Ishikawa (cell line): ENCODE data around the gene CDK5R1.
A peak's percentile ranks its signal among the peaks of the same experiment; 100 is the strongest.

ENCODE experiments used
- CEBPB ChIP-seq: IDR thresholded peaks from 2 replicates; pipeline ENCODE4 v1.6.1; 2012
- CREB1 ChIP-seq: IDR thresholded peaks from 2 replicates; pipeline ENCODE4 v1.6.1; 2012; ENCODE audit warnings: low read depth
- EGR1 ChIP-seq: IDR thresholded peaks from 2 replicates; pipeline ENCODE4 v1.6.1; 2012
- EP300 ChIP-seq: IDR thresholded peaks from 2 replicates; pipeline ENCODE4 v1.6.1; 2012; ENCODE audit warnings: borderline replicate concordance
- FOXM1 ChIP-seq: IDR thresholded peaks from 2 replicates; pipeline ENCODE4 v1.6.1; 2012; ENCODE audit warnings: low read depth, borderline replicate concordance
- NFIC ChIP-seq: IDR thresholded peaks from 2 replicates; pipeline ENCODE4 v1.6.1; 2012
- RAD21 ChIP-seq: IDR thresholded peaks from 2 replicates; pipeline ENCODE4 v1.6.1; 2012; ENCODE audit warnings: low read depth
- TAF1 ChIP-seq: IDR thresholded peaks from 2 replicates; pipeline ENCODE4 v1.6.1; 2012; ENCODE audit warnings: low read depth, mild to moderate bottlenecking
- TCF12 ChIP-seq: IDR thresholded peaks from 2 replicates; pipeline ENCODE4 v1.6.1; 2012; ENCODE audit warnings: low read depth
- TEAD4 ChIP-seq: IDR thresholded peaks from 2 replicates; pipeline ENCODE4 v1.6.1; 2012
- YY1 ChIP-seq: IDR thresholded peaks from 2 replicates; pipeline ENCODE4 v1.6.1; 2012; ENCODE audit warnings: low read depth
- ZBTB7A ChIP-seq: IDR thresholded peaks from 2 replicates; pipeline ENCODE4 v1.6.1; 2012; ENCODE audit warnings: low read depth
- TF ChIP-seq, protein P1 (sequence below): IDR thresholded peaks from 2 replicates; pipeline ENCODE4 v1.6.1; 2012
- TF ChIP-seq, protein P2 (sequence below): IDR thresholded peaks from 2 replicates; pipeline ENCODE4 v1.6.1; 2012; ENCODE audit warnings: low read depth, mild to moderate bottlenecking
- TF ChIP-seq, protein P3 (sequence below): IDR thresholded peaks from 2 replicates; pipeline ENCODE4 v1.6.1; 2012

The CDK5R1 gene

DNA sequence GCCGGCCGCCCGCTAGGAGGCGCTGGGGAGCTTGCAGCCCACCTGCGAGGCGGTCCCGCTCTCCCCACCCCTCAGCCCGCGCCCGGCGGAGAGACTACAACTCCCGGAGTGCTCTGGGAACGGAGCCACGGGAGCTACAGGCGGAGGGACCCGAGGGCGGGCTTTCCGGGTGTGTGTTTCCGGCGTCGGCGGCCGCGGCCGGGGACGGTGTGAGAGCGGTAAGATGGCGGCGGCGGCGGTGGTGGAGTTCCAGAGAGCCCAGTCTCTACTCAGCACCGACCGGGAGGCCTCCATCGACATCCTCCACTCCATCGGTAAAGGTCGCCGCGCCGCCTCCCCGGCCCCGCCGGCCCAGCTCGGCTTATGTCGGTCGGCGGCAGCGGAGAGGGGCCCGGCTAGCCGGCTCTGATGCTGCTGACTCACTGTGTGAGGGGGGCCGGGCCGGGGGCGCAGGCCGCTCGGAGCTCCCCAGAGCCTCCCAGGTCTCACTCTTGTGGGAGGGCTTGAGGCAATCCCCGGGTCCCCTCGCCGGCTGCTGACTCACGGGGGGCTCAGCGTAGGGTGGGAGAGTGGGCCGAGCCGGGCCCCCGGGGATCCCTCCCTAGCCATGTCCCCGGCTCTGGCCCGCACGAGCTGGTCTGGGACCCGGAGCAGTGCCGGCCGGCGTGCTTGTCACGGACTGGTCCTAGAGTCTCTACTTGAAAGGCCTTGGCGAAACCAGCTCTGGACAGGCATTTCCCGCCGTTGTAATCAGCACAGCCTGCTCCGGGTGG, 42.3 kb upstream of the CDK5R1 start, which contains the start of gene PSMD11:
Gene PSMD11, plus strand, starts transcription at position 210 of the 773 bp plus-strand sequence. Its CDS starts 14 bp downstream, at position 224.
- TF ChIP-seq TEAD4 (no peak), TCF12 (peak; percentile 83), YY1 (peak; percentile 92), EGR1 (no peak), ZBTB7A (peak; percentile 92), RAD21 (peak; percentile 28; the same call in 1 of the 2 replicates), FOXM1 (no peak), NFIC (no peak), EP300 (no peak), TAF1 (peak; percentile 98), CREB1 (peak; percentile 56; the same call in 1 of the 2 replicates), CEBPB (no peak)
- TF ChIP-seq, protein P1, sequence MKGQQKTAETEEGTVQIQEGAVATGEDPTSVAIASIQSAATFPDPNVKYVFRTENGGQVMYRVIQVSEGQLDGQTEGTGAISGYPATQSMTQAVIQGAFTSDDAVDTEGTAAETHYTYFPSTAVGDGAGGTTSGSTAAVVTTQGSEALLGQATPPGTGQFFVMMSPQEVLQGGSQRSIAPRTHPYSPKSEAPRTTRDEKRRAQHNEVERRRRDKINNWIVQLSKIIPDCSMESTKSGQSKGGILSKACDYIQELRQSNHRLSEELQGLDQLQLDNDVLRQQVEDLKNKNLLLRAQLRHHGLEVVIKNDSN, result peak; percentile 66; the same call in 1 of the 2 replicates
- TF ChIP-seq, protein P2, sequence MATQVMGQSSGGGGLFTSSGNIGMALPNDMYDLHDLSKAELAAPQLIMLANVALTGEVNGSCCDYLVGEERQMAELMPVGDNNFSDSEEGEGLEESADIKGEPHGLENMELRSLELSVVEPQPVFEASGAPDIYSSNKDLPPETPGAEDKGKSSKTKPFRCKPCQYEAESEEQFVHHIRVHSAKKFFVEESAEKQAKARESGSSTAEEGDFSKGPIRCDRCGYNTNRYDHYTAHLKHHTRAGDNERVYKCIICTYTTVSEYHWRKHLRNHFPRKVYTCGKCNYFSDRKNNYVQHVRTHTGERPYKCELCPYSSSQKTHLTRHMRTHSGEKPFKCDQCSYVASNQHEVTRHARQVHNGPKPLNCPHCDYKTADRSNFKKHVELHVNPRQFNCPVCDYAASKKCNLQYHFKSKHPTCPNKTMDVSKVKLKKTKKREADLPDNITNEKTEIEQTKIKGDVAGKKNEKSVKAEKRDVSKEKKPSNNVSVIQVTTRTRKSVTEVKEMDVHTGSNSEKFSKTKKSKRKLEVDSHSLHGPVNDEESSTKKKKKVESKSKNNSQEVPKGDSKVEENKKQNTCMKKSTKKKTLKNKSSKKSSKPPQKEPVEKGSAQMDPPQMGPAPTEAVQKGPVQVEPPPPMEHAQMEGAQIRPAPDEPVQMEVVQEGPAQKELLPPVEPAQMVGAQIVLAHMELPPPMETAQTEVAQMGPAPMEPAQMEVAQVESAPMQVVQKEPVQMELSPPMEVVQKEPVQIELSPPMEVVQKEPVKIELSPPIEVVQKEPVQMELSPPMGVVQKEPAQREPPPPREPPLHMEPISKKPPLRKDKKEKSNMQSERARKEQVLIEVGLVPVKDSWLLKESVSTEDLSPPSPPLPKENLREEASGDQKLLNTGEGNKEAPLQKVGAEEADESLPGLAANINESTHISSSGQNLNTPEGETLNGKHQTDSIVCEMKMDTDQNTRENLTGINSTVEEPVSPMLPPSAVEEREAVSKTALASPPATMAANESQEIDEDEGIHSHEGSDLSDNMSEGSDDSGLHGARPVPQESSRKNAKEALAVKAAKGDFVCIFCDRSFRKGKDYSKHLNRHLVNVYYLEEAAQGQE, result no peak
- TF ChIP-seq, protein P3, sequence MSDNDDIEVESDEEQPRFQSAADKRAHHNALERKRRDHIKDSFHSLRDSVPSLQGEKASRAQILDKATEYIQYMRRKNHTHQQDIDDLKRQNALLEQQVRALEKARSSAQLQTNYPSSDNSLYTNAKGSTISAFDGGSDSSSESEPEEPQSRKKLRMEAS, result no peak

DNA sequence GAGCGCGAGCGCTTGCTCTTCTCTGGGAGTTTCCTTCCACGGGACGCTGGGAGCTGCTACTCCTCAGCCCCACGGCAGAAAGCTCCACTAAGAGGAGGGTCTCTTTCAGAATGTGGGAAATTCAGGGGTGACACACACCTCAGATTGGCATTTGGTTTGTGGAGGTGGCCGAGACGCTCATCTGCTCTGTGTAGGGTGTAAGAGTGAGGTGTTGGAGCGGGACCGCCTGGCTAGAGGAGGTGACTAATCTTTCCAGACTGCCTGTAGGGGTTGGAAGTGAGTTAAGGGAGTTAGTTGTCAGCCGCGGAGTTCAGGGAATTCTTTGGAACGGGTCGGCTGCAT, 41.7 kb upstream of the CDK5R1 start:
- TF ChIP-seq ZBTB7A (no peak), TAF1 (0 out of 2 replicates have a peak, but pooled peaks have one; percentile 3), NFIC (no peak), RAD21 (no peak), TEAD4 (no peak)
- TF ChIP-seq, protein P2, result no peak
- TF ChIP-seq, protein P1, result no peak

DNA sequence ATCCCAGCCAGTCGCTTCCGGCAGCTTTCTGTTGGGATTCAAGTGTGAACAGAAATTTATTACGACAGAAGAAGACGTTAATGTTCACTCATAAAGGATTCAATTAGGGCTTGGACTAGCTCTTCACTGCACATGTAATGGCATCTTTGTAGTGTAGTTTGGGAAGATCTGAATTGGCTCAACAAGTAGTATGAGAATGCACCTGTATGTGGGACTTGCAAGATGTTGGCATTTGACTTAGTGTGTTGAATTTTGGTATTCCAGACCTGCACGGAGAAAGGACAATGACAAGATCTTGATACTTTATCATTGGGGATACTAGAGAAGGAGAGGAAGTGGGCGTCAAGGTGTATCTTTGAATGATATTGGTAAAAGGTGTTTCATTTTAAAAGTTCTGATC, 41.3 kb upstream of the CDK5R1 start:
- no peak for TF ChIP-seq YY1

DNA sequence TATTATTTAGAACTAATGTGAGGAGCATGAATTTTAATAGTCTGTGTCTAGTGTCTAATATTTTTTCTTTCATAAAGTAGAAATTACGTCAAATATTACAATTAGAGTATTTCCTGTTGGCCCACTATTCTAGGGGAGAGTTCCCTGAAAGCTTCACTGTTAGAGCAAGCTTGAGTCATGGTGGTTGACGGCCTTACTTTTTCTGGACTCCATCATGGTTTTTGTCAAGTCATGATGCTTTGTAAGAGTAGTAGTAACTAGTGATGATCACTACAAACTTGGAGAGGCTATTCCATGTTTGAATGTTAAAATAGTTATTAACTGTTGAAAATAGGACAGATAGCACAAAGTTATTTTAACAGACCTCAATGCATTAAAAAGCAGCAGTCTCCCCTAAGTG, 40.8 kb upstream of the CDK5R1 start:
- TF ChIP-seq RAD21, result no peak
- TF ChIP-seq, protein P3, result no peak
- TF ChIP-seq, protein P1, result no peak
- no peak for TF ChIP-seq FOXM1
- no peak for TF ChIP-seq ZBTB7A
- TF ChIP-seq CREB1, result no peak
- no peak for TF ChIP-seq TCF12
- TF ChIP-seq CEBPB, result no peak
- no peak for TF ChIP-seq TAF1
- no peak for TF ChIP-seq EGR1

DNA sequence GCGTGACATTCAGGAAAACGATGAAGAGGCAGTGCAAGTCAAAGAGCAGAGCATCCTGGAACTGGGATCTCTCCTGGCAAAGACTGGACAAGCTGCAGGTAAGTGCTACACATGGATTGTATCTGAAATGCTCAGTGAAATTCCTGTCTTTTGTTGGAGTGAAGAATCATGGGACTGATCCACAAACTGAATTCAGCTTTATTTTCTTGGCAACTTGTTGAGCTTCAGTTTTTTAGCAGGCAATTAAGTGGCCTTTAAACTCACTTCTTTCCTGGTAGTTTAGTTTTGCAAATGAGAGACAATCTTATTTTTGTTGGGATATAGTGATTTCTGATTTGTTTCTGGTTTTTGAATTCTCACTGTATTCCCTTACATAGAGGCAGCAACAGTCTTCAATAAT, 39.8 kb upstream of the CDK5R1 start:
- TF ChIP-seq, protein P1, result no peak
- TF ChIP-seq TAF1, result no peak

DNA sequence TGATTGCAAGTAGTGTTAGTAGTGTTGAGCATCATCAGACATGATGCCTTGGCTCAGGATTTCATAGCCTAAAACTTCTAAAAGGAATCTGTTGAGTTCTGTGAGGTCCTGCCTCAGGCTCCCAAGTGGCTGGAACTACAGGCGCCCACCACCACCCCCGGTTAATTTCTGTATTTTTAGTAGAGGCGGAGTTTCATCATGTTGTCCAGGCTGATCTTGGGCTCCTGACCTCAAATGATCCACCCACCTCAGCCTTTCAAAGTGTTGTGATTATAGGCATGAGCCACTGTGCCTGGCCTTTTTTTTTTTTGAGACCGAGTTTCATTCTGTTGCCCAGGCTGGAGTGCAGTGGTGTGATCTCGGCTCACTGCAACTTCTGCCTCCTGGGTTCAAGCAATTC, 36.8 kb upstream of the CDK5R1 start:
- TF ChIP-seq, protein P3, result no peak
- TF ChIP-seq FOXM1 (no peak), TAF1 (no peak), TEAD4 (no peak), CREB1 (no peak), RAD21 (no peak), EGR1 (no peak), YY1 (no peak), TCF12 (no peak), ZBTB7A (no peak), EP300 (no peak)
- TF ChIP-seq, protein P1, result no peak
